Right forelimb (tissue), 1 donor: ENCODE measurements around the gene GLE1.
"Not testable (repeated sequence)": the region's sequence is repeated elsewhere in the genome, so short reads cannot be mapped to it uniquely, and the experiment has no call there.

Source experiments
- DNase-seq: peaks from one replicate; pipeline ENCODE4 v3.0.0-alpha.2; 2018

The GLE1 gene

GRCh38 chr9:128552744-128553440 lies 48.4 kb downstream of the GLE1 start:
- peak; percentile 79 for DNase-seq

- no peak for DNase-seq
These were observed 49.2 kb downstream of the GLE1 start for GRCh38 chr9:128553728-128554127.

GRCh38 chr9:128554155-128554862 lies 49.8 kb downstream of the GLE1 start:
- peak; percentile 59 for DNase-seq

GRCh38 chr9:128555180-128555721 lies 50.7 kb downstream of the GLE1 start:
- no peak for DNase-seq

GRCh38 chr9:128556276-128556675 lies 51.8 kb downstream of the GLE1 start:
- no peak for DNase-seq

- DNase-seq: no peak
These were observed 52.6 kb downstream of the GLE1 start for GRCh38 chr9:128556926-128557634.

GRCh38 chr9:128558431-128559310 lies 54.2 kb downstream of the GLE1 start:
- peak; percentile 77 for DNase-seq

- DNase-seq: no peak
These were observed 61.1 kb downstream of the GLE1 start for GRCh38 chr9:128565578-128565977.

GRCh38 chr9:128568470-128569078 lies 64.1 kb downstream of the GLE1 start:
- DNase-seq: no peak

- no peak for DNase-seq
These were observed 71.0 kb downstream of the GLE1 start for GRCh38 chr9:128575469-128575868.

GRCh38 chr9:128575916-128576315 lies 71.4 kb downstream of the GLE1 start:
- no peak for DNase-seq

GRCh38 chr9:128577206-128577605 lies 72.7 kb downstream of the GLE1 start:
- DNase-seq: no peak

- no peak for DNase-seq
These were observed 74.7 kb downstream of the GLE1 start for GRCh38 chr9:128579194-128579593.

GRCh38 chr9:128580731-128581130 lies 76.2 kb downstream of the GLE1 start:
- DNase-seq: no peak

- DNase-seq: not testable (repeated sequence)
These were observed 80.6 kb downstream of the GLE1 start for GRCh38 chr9:128585155-128585554.

GRCh38 chr9:128586934-128587333 lies 82.4 kb downstream of the GLE1 start:
- DNase-seq: not testable (repeated sequence)

GRCh38 chr9:128587453-128587852 lies 82.9 kb downstream of the GLE1 start:
- no peak for DNase-seq

- no peak for DNase-seq
These were observed 84.2 kb downstream of the GLE1 start for GRCh38 chr9:128588581-128589233.
